Spleen (tissue), 7 donors: ENCODE measurements around the gene KLF16.

Experiments used
- POLR2A ChIP-seq, 3 donors: fragments of 450-650 bp; IDR thresholded peaks; one replicate each; pipeline ENCODE4 v1.5.1; 2017; ENCODE audit warnings: antibody characterized with exemption in 3 of 3, mild to moderate bottlenecking in 1 of 3
- POLR2AphosphoS5 ChIP-seq, 3 donors: sonication (generic); formaldehyde crosslinking; IDR thresholded peaks; one replicate each; pipeline ENCODE4 v1.5.1; 2017; ENCODE audit warnings: antibody characterized with exemption in 3 of 3
- TF ChIP-seq, protein P1 (sequence below), 11 experiments: fragments of 200-600 bp in 7 of 11; fragments of 450-650 bp in 4 of 11; sonication (generic) in 4 of 11; IDR thresholded peaks in 8 of 11; conservative IDR thresholded peaks in 3 of 11; 1 replicate in 7 of 11; 2 replicates in 4 of 11; pipeline versions ENCODE4 v1.4.0 to v1.8.0; 2016 to 2021; ENCODE audit warnings: antibody characterized with exemption in 11 of 11, inconsistent platforms in 4 of 11, mild to moderate bottlenecking in 1 of 11
- donor health status: DM: no; HTN: no; CAD: no; lungs with moderate emphysema.
- donor health status: DM: no; HTN: no; CAD: no.
- donor health status: DM: no; HTN: no; CAD: no.

DNA sequence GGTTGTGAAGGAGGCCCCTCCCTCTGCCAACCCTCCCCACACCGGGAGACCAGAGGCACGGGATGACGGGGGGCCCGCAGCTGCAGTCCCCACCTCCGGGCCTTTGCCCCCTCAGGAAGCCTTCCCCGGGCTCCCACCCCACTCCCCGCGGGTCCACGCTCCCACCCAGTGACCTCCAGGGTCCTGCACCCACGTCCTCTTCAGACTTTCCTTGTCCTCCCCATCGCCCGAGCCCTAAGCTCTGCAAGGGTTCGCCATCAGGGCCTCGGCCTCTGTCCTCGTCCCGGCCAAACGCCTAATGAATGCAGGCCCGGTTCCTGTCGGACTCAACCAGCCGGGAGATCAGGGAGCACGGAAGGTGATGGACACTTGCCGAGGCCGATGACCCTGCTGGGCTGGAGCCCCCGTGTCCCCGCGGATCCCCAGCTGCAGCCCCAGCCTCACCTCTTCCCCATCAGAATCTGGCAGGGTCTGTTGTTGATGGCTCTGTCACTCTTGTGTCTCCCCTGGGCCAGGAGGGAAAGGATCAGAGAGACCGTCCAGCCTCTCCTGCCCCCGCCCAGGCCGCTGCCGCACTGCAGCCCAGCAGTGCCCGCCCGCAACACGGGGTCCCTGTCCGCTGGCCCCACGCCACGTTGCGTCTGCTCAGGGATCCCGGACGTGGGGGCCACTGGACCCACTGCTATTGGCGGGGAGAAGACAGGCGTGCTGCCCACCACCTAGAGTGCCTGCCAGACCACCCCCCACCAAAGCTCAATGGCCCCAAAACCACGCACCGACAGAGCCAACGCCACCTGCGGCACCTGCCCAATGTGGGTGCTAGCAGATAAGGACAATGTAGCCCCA lies 57.0 kb downstream of the KLF16 start:
- TF ChIP-seq, protein P1, sequence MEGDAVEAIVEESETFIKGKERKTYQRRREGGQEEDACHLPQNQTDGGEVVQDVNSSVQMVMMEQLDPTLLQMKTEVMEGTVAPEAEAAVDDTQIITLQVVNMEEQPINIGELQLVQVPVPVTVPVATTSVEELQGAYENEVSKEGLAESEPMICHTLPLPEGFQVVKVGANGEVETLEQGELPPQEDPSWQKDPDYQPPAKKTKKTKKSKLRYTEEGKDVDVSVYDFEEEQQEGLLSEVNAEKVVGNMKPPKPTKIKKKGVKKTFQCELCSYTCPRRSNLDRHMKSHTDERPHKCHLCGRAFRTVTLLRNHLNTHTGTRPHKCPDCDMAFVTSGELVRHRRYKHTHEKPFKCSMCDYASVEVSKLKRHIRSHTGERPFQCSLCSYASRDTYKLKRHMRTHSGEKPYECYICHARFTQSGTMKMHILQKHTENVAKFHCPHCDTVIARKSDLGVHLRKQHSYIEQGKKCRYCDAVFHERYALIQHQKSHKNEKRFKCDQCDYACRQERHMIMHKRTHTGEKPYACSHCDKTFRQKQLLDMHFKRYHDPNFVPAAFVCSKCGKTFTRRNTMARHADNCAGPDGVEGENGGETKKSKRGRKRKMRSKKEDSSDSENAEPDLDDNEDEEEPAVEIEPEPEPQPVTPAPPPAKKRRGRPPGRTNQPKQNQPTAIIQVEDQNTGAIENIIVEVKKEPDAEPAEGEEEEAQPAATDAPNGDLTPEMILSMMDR (IDR thresholded peaks at IDR 0.05 in 8 of 11, conservative IDR thresholded peaks at IDR 0.05 in 3 of 11): no peak
- TF ChIP-seq POLR2A (IDR thresholded peaks at IDR 0.05) (no peak), POLR2AphosphoS5 (IDR thresholded peaks at IDR 0.05) (no peak)
